ENCODE measurements around the gene ASIC1. TPM values are rescaled to one million over a fixed set of nuclear protein-coding genes. Genes with fewer than 3 reads are reported as not detected.

Gene ASIC1
- total and polyA plus RNA-seq, 5 donors = 1.3 to 4.5 (median 2.8) TPM

DNA sequence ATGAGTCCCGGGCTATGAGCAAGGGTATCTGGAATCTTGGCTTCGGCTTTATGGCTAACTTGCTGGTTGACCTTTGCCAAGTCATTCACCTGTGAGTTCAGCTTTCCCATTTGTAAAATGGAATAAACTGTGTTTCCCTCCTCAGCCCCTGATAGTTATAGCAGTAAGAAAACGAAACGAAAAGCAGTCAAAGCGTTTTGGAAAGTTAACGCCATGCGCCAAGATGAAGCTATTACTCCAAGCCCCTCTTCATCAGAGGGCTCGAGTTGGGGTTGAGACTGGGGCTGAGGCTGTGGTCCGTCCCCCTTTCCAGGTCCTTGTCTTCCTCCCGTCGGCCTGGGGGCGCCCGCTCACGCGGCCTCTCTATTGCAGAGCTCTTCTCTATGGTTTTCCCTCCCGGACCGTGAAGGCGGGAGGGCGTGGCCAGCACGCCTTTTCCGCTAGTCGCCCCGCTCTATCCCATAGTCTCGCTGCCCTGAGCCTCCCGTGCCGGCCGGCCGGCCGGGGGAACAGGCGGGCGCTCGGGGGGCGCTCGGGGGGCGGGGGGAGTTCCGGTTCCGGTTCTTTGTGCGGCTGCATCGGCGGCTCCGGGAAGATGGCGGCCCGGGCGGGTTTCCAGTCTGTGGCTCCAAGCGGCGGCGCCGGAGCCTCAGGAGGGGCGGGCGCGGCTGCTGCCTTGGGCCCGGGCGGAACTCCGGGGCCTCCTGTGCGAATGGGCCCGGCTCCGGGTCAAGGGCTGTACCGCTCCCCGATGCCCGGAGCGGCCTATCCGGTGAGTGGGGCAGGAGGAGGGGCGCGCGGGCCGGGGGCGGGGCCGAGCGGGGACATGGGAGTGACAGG is 27.6 kb downstream of the ASIC1 start, which contains the start of gene SMARCD1:
TSS of gene SMARCD1 (plus strand) at position 568 of the 840 bp plus-strand sequence. CDS start at position 596, 28 bp downstream.
- intact Hi-C loops (cut with DNase I) = loop anchor here in 2 of 4 donors (5.0 to 10.0 kb wide), 2 partner anchors 90 to 92 kb away; no protein-coding TSS in a partner anchor
- Histone ChIP-seq H3K9me3 (ENCODE audit: control insufficient read depth, low read length) (no peaks in the 10 kb centered on the region), H3K4me3 (ENCODE audit: low read length) (peak within 1 kb of the TSS; percentile 100), H3K27ac (ENCODE audit: low read length) (peak within 1 kb of the TSS; percentile 97), H3K27me3 (ENCODE audit: control insufficient read depth, insufficient read depth) (no peaks in the 10 kb centered on the region), H3K4me1 (ENCODE audit: control insufficient read depth, insufficient read depth, low read length) (no peaks in the 10 kb centered on the region)
- ATAC-seq (peak; percentile 95 to 96), DNase-seq (peak; percentile 94 to 97 (median 97))
- WGBS = under 1% methylated on average over 69 of the region's 69 CpGs

DNA sequence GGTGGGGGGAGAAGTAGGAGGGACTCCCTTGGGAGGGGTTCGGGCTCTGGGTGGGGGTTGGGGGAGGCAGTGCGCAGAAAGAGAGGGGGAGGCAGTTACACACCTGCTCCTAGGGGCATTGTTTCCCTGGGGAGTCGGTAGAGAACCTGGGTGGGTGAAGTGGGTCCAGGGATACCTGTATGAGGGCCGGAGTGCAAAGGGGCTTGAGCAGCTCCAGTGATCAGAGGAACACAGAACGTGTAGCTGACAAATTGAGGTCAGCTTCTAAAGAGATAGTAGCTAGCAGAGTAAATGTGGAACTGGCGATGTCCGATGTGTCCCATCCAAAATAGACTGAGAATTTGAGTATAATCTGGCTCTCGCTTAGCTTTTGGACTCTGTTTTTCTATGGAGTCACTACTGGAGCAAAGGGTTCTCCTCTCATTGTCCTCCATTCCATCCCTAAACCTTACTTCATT is 28.2 kb downstream of the ASIC1 start:
- Histone ChIP-seq H3K27me3 (ENCODE audit: control insufficient read depth, insufficient read depth) (no peaks in the 10 kb centered on the region), H3K9me3 (ENCODE audit: control insufficient read depth, low read length) (no peaks in the 10 kb centered on the region), H3K4me3 (ENCODE audit: low read length) (peak overlapping the region; percentile 100), H3K4me1 (ENCODE audit: control insufficient read depth, insufficient read depth, low read length) (no peaks in the 10 kb centered on the region), H3K27ac (ENCODE audit: low read length) (peak overlapping the region; percentile 88)
- intact Hi-C loops (cut with DNase I) = loop anchor here in 2 of 4 donors (5.0 to 10.0 kb wide), 2 partner anchors 89 to 92 kb away; no protein-coding TSS in a partner anchor
- ATAC-seq (no peak), DNase-seq (no peak)
- 5% methylated on average over 8 of the region's 8 CpGs for WGBS

DNA sequence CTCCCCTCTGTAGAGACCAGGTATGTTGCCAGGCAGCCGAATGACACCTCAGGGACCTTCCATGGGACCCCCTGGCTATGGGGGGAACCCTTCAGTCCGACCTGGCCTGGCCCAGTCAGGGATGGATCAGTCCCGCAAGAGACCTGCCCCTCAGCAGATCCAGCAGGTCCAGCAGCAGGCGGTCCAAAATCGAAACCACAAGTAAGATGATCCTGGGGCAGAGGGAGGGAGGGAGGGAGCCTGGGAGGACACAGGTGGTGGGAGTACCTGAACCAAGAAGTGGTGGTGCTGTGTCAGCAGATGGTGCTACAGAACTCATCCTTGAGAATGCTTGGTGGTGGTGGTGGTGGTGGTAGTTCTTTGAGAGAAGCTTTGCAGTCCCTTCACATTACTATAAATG is 28.8 kb downstream of the ASIC1 start:
- intact Hi-C loops (cut with DNase I) = loop anchor here in 2 of 4 donors (5.0 to 10.0 kb wide), 2 partner anchors 89 to 91 kb away; no protein-coding TSS in a partner anchor
- Histone ChIP-seq H3K27me3 (ENCODE audit: control insufficient read depth, insufficient read depth) (no peaks in the 10 kb centered on the region), H3K9me3 (ENCODE audit: control insufficient read depth, low read length) (no peaks in the 10 kb centered on the region), H3K27ac (ENCODE audit: low read length) (peak overlapping the region; percentile 88), H3K4me3 (ENCODE audit: low read length) (peak overlapping the region; percentile 100), H3K4me1 (ENCODE audit: control insufficient read depth, insufficient read depth, low read length) (no peaks in the 10 kb centered on the region)
- no peak for DNase-seq
- 78% methylated on average over 5 of the region's 5 CpGs for WGBS
- no peak for ATAC-seq

DNA sequence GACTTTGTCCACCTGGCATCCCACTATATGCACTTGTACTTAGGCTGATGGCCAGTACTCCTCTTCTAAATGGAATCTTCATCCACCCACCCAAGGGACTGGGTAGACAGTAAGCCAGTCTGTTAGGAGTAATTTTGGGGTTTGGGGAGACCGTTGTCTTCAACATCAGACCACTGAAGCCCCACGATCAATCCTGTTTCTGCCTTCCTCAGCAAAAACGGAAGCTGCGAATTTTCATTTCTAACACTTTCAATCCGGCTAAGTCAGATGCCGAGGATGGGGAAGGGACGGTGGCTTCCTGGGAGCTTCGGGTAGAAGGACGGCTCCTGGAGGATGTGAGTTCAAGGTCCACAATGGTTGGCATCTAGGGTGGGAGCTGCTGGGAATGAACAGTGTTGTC is 29.8 kb downstream of the ASIC1 start:
- intact Hi-C loops (cut with DNase I) = loop anchor here in 2 of 4 donors (5.0 to 10.0 kb wide), 2 partner anchors 88 to 90 kb away; no protein-coding TSS in a partner anchor
- DNase-seq = no peak
- H3K27ac ChIP-seq (ENCODE audit: low read length) = no peak overlapping the region

DNA sequence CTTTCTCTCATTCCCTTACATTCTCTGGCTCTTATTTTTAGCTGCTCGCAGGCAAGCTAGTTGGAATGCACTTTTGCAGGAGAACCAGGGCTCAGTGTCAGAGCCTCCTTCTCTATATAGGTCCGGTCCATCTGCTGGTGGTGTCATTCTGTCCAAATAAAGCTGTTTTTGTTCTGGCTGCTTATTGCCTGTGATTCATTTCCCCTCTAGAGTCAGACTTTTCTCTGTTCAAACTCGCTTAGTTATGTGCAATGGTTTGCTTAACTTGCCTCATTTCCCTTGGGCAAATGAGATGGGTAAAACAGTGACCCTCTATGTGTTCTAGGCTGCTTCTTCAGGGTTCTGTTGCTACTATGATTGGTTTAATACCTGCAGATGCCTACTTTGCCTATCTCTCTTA is 30.6 kb downstream of the ASIC1 start:
- DNase-seq = no peak
- no peak overlapping the region for H3K4me3 ChIP-seq (ENCODE audit: low read length)
- no peaks in the 10 kb centered on the region for H3K4me1 ChIP-seq (ENCODE audit: control insufficient read depth, insufficient read depth, low read length)
- no peaks in the 10 kb centered on the region for H3K9me3 ChIP-seq (ENCODE audit: control insufficient read depth, low read length)
- no peak overlapping the region for H3K27ac ChIP-seq (ENCODE audit: low read length)
- no peaks in the 10 kb centered on the region for H3K27me3 ChIP-seq (ENCODE audit: control insufficient read depth, insufficient read depth)
- no peak for ATAC-seq
- WGBS = 48% methylated on average over 3 of the region's 3 CpGs
- intact Hi-C loops (cut with DNase I) = loop anchor here in 2 of 4 donors (5.0 to 10.0 kb wide), 2 partner anchors 87 to 89 kb away; no protein-coding TSS in a partner anchor

More for the DNA sequence above, 29.8 kb downstream of the ASIC1 start:
- Histone ChIP-seq H3K9me3 (ENCODE audit: control insufficient read depth, low read length) (no peaks in the 10 kb centered on the region), H3K4me1 (ENCODE audit: control insufficient read depth, insufficient read depth, low read length) (no peaks in the 10 kb centered on the region), H3K4me3 (ENCODE audit: low read length) (no peak overlapping the region), H3K27me3 (ENCODE audit: control insufficient read depth, insufficient read depth) (no peaks in the 10 kb centered on the region)
- no peak for ATAC-seq
- WGBS = 81% methylated on average over 9 of the region's 9 CpGs

DNA sequence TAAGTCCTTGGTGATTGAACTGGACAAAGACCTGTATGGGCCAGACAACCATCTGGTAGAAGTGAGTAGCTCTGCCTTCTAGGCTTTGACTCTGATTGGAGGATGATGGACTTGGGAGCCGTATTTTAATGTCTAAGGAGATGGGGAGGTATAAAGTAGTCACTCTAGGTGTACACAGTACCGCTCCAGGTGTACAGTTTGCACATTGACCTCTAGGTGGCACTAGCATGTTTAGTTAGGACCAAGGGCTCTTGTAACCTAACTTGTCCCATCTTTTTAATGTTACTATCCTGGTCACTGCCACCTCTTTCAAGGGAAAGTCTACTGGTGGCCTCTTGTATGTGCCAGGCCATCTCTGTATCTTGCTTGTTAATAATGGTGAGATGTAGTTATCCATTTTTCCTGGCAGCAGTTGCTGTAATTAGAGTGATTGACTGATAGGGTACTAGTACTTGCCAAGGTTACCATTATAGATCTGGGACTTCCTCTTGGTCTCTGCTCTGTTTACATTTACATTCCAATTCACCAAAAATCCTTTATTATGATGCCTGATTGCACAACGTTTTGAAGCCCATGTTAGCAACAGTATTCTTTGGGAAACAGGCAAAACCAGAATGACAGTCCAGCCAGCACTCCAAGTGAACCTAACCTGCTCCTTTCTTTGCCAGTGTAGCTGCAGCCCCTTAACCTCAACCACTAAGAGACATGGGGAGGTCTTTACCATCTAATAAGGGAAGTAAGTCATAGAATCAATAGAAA is 31.4 kb downstream of the ASIC1 start:
- H3K9me3 ChIP-seq (ENCODE audit: control insufficient read depth, low read length) = no peaks in the 10 kb centered on the region
- DNase-seq (no peak), ATAC-seq (no peak)
- intact Hi-C loops (cut with DNase I) = loop anchor here in 2 of 4 donors (5.0 to 10.0 kb wide), 2 partner anchors 86 to 89 kb away; no protein-coding TSS in a partner anchor
- H3K4me3 ChIP-seq (ENCODE audit: low read length) = no peak overlapping the region
- no peaks in the 10 kb centered on the region for H3K4me1 ChIP-seq (ENCODE audit: control insufficient read depth, insufficient read depth, low read length)
- no peaks in the 10 kb centered on the region for H3K27me3 ChIP-seq (ENCODE audit: control insufficient read depth, insufficient read depth)
- WGBS = 40% methylated on average over 3 of the region's 3 CpGs
- no peak overlapping the region for H3K27ac ChIP-seq (ENCODE audit: low read length)

DNA sequence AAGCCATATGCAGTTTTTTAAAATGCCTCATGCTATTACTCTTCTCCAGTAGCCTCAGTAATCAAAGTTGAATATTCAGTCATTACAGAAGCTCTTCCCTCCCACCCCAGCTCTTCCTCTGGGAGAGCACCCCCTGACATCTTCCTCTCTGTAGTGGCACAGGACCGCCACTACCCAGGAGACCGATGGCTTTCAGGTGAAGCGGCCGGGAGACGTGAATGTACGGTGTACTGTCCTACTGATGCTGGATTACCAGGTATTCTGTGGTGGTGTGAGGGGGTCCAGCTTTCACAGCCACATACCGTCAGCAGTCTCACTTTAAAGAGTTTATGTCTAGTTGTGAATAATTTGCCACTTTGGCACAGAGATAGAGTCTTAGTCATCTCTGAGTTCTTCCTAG is 32.3 kb downstream of the ASIC1 start:
- 95% methylated on average over 7 of the region's 7 CpGs for WGBS
- no peak overlapping the region for H3K27ac ChIP-seq (ENCODE audit: low read length)
- no peak for ATAC-seq
- no peaks in the 10 kb centered on the region for H3K9me3 ChIP-seq (ENCODE audit: control insufficient read depth, low read length)
- no peaks in the 10 kb centered on the region for H3K27me3 ChIP-seq (ENCODE audit: control insufficient read depth, insufficient read depth)
- DNase-seq = no peak
- H3K4me3 ChIP-seq (ENCODE audit: low read length) = no peak overlapping the region
- intact Hi-C loops (cut with DNase I) = loop anchor here in 2 of 4 donors (5.0 to 10.0 kb wide), 2 partner anchors 85 to 88 kb away; no protein-coding TSS in a partner anchor
- H3K4me1 ChIP-seq (ENCODE audit: control insufficient read depth, insufficient read depth, low read length) = no peaks in the 10 kb centered on the region

DNA sequence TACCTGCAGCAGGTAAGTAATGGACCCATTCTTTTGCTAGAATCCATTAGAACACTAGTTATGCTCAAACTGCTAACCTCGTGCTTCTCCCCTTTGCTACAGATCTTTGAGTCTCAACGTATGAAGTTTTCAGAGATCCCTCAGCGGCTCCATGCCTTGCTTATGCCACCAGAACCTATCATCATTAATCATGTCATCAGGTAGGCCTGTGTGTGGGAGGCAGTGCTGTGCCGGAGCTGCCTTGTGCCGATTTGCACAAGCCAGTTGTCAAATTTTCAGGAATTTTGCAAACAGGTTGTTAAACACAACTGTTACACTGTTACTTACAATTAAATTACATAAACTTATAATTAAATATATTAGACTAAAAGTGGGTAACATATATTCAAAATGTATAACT is 33.0 kb downstream of the ASIC1 start:
- Histone ChIP-seq H3K4me3 (ENCODE audit: low read length) (no peak overlapping the region), H3K27ac (ENCODE audit: low read length) (no peak overlapping the region), H3K9me3 (ENCODE audit: control insufficient read depth, low read length) (no peaks in the 10 kb centered on the region), H3K27me3 (ENCODE audit: control insufficient read depth, insufficient read depth) (no peaks in the 10 kb centered on the region), H3K4me1 (ENCODE audit: control insufficient read depth, insufficient read depth, low read length) (no peaks in the 10 kb centered on the region)
- no peak for ATAC-seq
- no peak for DNase-seq
- intact Hi-C loops (cut with DNase I) = no loop called here
- WGBS = 74% methylated on average over 5 of the region's 5 CpGs

DNA sequence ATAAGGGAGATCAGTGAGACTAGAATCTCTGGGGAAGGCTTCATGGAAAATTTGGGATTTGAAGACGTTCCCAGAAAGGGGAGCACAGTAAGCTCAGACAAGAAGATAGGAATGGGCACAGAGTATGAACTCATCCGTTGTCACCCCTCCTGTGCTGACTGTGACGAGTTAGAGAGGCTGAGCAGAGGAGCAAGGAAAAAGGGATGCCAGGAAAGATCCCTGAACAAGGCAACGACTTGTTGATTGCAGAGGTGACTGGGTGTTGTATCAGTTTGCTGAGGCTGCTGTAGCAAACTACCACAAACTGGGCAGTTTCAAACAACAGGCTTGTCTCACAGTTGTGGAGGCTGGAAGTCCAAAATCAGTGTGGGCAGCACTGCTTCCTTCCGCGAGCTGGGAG is 40.6 kb downstream of the ASIC1 start:
- ATAC-seq (no peak), DNase-seq (no peak)
- intact Hi-C loops (cut with DNase I) = no loop called here
- Histone ChIP-seq H3K27ac (ENCODE audit: low read length) (no peak overlapping the region), H3K27me3 (ENCODE audit: control insufficient read depth, insufficient read depth) (no peaks in the 10 kb centered on the region), H3K4me3 (ENCODE audit: low read length) (no peak overlapping the region), H3K9me3 (ENCODE audit: control insufficient read depth, low read length) (no peaks in the 10 kb centered on the region), H3K4me1 (ENCODE audit: control insufficient read depth, insufficient read depth, low read length) (no peaks in the 10 kb centered on the region)
- WGBS = 79% methylated on average over 6 of the region's 6 CpGs

DNA sequence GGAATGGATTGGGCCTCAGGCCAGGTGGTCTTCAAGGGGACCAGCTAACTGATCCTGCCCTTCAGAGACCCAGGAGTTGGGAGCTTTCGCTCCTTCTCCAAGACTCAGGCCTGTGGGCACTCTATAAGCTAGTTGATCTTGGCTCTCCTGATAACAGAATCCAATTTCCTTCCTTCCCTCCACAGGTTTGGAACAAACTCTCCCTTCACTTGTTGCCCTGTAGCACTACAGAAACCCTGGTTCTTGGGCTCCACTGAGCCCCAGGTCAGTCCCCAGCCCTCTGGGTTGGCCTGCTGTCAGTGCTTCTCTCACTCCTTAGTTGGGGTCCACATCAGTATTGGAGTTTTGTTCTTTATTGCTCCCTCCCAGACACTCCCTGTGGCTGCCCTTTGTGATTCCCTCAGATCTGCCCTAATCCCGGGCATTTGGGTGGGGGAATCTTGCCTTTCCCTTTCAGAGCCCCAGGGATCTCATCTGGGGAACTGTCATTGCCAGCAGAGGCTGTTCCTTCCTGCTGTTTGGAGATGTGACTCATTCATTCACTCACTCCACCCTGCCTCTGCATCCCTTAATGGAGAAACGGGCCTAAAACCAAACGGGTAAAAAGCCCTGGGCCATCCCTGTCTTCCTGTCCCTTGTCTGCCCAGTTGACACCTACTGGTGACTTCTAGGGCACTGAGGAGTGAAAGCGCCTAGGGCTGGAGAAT is 42.1 kb downstream of the ASIC1 start:
- Histone ChIP-seq H3K9me3 (ENCODE audit: control insufficient read depth, low read length) (no peaks in the 10 kb centered on the region), H3K27me3 (ENCODE audit: control insufficient read depth, insufficient read depth) (no peaks in the 10 kb centered on the region), H3K4me1 (ENCODE audit: control insufficient read depth, insufficient read depth, low read length) (no peaks in the 10 kb centered on the region), H3K27ac (ENCODE audit: low read length) (peak overlapping the region; percentile 13), H3K4me3 (ENCODE audit: low read length) (no peak overlapping the region)
- intact Hi-C loops (cut with DNase I) = no loop called here
- ATAC-seq (peak in 1 of 2 donors; percentile 26), DNase-seq (no peak)
- WGBS = 57% methylated on average over 5 of the region's 5 CpGs

Measured in right cardiac atrium (tissue), 5 donors.